Spleen (tissue), 7 donors: ENCODE measurements around the gene RAB24.
A peak's percentile ranks its signal among the peaks of the same experiment; 100 is the strongest.

Experiments
- POLR2A ChIP-seq, 3 donors: fragments of 450-650 bp; IDR thresholded peaks; one replicate each; pipeline ENCODE4 v1.5.1; 2017; ENCODE audit warnings: antibody characterized with exemption in 3 of 3, mild to moderate bottlenecking in 1 of 3
- POLR2AphosphoS5 ChIP-seq, 3 donors: sonication (generic); formaldehyde crosslinking; IDR thresholded peaks; one replicate each; pipeline ENCODE4 v1.5.1; 2017; ENCODE audit warnings: antibody characterized with exemption in 3 of 3
- TF ChIP-seq, protein P1 (sequence below), 11 experiments: fragments of 200-600 bp in 7 of 11; fragments of 450-650 bp in 4 of 11; sonication (generic) in 4 of 11; IDR thresholded peaks in 8 of 11; conservative IDR thresholded peaks in 3 of 11; 1 replicate in 7 of 11; 2 replicates in 4 of 11; pipeline versions ENCODE4 v1.4.0 to v1.8.0; 2016 to 2021; ENCODE audit warnings: antibody characterized with exemption in 11 of 11, inconsistent platforms in 4 of 11, mild to moderate bottlenecking in 1 of 11
- donor health status: DM: no; HTN: no; CAD: no; lungs with moderate emphysema.
- donor health status: DM: no; HTN: no; CAD: no.
- donor health status: DM: no; HTN: no; CAD: no.

DNA sequence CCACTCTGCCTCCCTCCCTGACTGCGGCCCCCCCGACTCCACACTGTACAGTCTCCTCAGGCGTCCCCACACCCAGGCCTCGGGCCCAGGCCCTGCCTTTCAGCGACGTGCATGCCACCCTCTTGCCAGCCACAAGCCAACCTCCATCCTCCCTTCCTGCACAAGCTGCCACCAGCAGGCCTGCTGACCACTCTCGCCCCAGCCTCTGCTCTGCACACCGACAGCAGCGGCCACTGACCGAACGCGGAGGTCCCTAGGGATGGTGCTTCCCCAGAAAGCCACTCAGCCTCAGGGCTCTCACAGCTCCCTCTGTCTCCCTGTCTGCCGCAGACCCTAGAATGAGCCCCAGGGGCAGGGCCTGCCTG, 29.4 kb upstream of the RAB24 start:
- TF ChIP-seq POLR2A (IDR thresholded peaks at IDR 0.05) (no peak), POLR2AphosphoS5 (IDR thresholded peaks at IDR 0.05) (peak in 1 of 3 donors; percentile 31)
- TF ChIP-seq, protein P1, sequence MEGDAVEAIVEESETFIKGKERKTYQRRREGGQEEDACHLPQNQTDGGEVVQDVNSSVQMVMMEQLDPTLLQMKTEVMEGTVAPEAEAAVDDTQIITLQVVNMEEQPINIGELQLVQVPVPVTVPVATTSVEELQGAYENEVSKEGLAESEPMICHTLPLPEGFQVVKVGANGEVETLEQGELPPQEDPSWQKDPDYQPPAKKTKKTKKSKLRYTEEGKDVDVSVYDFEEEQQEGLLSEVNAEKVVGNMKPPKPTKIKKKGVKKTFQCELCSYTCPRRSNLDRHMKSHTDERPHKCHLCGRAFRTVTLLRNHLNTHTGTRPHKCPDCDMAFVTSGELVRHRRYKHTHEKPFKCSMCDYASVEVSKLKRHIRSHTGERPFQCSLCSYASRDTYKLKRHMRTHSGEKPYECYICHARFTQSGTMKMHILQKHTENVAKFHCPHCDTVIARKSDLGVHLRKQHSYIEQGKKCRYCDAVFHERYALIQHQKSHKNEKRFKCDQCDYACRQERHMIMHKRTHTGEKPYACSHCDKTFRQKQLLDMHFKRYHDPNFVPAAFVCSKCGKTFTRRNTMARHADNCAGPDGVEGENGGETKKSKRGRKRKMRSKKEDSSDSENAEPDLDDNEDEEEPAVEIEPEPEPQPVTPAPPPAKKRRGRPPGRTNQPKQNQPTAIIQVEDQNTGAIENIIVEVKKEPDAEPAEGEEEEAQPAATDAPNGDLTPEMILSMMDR (IDR thresholded peaks at IDR 0.05 in 8 of 11, conservative IDR thresholded peaks at IDR 0.05 in 3 of 11), result no peak
